HEK293 (cell line): ENCODE results near the gene SLMAP.

Experiments
- KLF10 ChIP-seq: fragments of 450-650 bp; IDR thresholded peaks from 2 replicates; pipeline ENCODE4 v1.5.1; 2018; ENCODE audit warnings: missing biosample characterization, mild to moderate bottlenecking, missing genetic modification characterization
- MEIS1 ChIP-seq: sonication (generic); formaldehyde crosslinking; IDR thresholded peaks from 2 replicates; pipeline ENCODE4 v1.8.1; 2022; ENCODE audit warnings: missing genetic modification reagents, mild to moderate bottlenecking, borderline replicate concordance
- OSR2 ChIP-seq: fragments of 450-650 bp; formaldehyde crosslinking; IDR thresholded peaks from 2 replicates; pipeline ENCODE4 v1.5.1; 2016; ENCODE audit warnings: missing biosample characterization, missing genetic modification characterization
- SCRT2 ChIP-seq: fragments of 450-650 bp; formaldehyde crosslinking; IDR thresholded peaks from 2 replicates; pipeline ENCODE4 v1.5.1; 2016; ENCODE audit warnings: missing biosample characterization, missing genetic modification characterization
- TCF7L2 ChIP-seq: IDR thresholded peaks from 2 replicates; pipeline ENCODE4 v1.6.1; 2011; ENCODE audit warnings: low read depth, mild to moderate bottlenecking, inconsistent platforms, low read length, moderate library complexity, borderline replicate concordance
- ZNF133 ChIP-seq: fragments of 450-650 bp; formaldehyde crosslinking; IDR thresholded peaks from 2 replicates; pipeline ENCODE4 v1.5.1; 2016; ENCODE audit warnings: missing biosample characterization, missing genetic modification characterization
- ZNF169 ChIP-seq: fragments of 450-650 bp; formaldehyde crosslinking; IDR thresholded peaks from 2 replicates; pipeline ENCODE4 v1.5.1; 2016; ENCODE audit warnings: missing biosample characterization, missing genetic modification characterization
- ZNF19 ChIP-seq: fragments of 450-650 bp; formaldehyde crosslinking; IDR thresholded peaks from 2 replicates; pipeline ENCODE4; 2016; ENCODE audit warnings: missing biosample characterization, missing genetic modification characterization, low read depth
- ZNF776 ChIP-seq: fragments of 450-650 bp; formaldehyde crosslinking; IDR thresholded peaks from 2 replicates; pipeline ENCODE4 v1.5.0; 2017; ENCODE audit warnings: missing biosample characterization, missing genetic modification characterization, borderline replicate concordance
- TF ChIP-seq, protein P1 (sequence below): fragments of 450-650 bp; formaldehyde crosslinking; IDR thresholded peaks from 2 replicates; pipeline ENCODE4 v1.5.1; 2016; ENCODE audit warnings: missing biosample characterization, missing genetic modification characterization

DNA sequence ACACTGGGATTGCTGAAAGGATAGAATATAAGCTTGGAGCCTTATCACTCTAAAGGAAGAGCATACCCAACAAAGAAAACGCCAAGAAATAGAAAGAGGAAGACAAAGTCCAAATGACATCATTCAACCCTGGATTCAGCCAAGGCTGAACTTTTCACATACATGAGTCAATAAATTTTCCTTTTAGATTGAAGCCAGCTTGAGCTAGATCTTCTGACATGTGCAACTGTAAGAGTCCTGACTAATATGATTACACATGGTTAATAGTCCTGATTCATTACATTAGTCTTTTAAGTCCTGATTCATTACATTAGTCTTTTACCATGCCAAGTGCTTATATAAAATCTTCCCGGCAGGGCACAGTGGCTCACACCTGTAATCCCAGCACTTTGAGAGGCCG is 49.6 kb upstream of the SLMAP start:
- no peak for TF ChIP-seq TCF7L2
- TF ChIP-seq, protein P1, sequence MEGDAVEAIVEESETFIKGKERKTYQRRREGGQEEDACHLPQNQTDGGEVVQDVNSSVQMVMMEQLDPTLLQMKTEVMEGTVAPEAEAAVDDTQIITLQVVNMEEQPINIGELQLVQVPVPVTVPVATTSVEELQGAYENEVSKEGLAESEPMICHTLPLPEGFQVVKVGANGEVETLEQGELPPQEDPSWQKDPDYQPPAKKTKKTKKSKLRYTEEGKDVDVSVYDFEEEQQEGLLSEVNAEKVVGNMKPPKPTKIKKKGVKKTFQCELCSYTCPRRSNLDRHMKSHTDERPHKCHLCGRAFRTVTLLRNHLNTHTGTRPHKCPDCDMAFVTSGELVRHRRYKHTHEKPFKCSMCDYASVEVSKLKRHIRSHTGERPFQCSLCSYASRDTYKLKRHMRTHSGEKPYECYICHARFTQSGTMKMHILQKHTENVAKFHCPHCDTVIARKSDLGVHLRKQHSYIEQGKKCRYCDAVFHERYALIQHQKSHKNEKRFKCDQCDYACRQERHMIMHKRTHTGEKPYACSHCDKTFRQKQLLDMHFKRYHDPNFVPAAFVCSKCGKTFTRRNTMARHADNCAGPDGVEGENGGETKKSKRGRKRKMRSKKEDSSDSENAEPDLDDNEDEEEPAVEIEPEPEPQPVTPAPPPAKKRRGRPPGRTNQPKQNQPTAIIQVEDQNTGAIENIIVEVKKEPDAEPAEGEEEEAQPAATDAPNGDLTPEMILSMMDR, result no peak
- TF ChIP-seq MEIS1, result no peak
- no peak for TF ChIP-seq SCRT2 (tag by site-specific recombination)
- no peak for TF ChIP-seq ZNF133
- no peak for TF ChIP-seq ZNF169 (tag by site-specific recombination)
- no peak for TF ChIP-seq ZNF776 (tag by site-specific recombination)
- no peak for TF ChIP-seq ZNF19 (tag by site-specific recombination)
- TF ChIP-seq OSR2, result no peak
- TF ChIP-seq KLF10 (tag by site-specific recombination), result no peak
